GM23338 (cell line): ENCODE data around the gene PPBP. TPM values are rescaled to one million over a fixed set of nuclear protein-coding genes. Genes with fewer than 3 reads are reported as not detected.

Experiments used
- ATAC-seq: fragments of 200-7000 bp; cut with Tn5 transposase; 3 replicates; pipeline ENCODE4 v1.9.1; 2020
- DNase-seq: peaks from one replicate; pipeline ENCODE4 v3.0.0-alpha.2; 2015; ENCODE audit warnings: low spot score
- H2AFZ ChIP-seq: fragments of 200-600 bp; sonication (generic); 2 replicates; pipeline ENCODE4 v1.8.0; 2016; ENCODE audit warnings: antibody characterized with exemption, mild to moderate bottlenecking, moderate library complexity
- H3F3A ChIP-seq: fragments of 200-600 bp; sonication (generic); replicated peaks from 2 replicates; pipeline ENCODE4 v1.8.0; 2017; ENCODE audit warnings: antibody characterized with exemption, mixed run types, low read depth
- H3K27ac ChIP-seq: fragments of 200-600 bp; sonication (generic); 2 replicates; pipeline ENCODE4 v1.6.1; 2016; ENCODE audit warnings: low read depth
- H3K27me3 ChIP-seq: fragments of 200-600 bp; sonication (generic); 2 replicates; pipeline ENCODE4 v1.8.0; 2016; ENCODE audit warnings: mild to moderate bottlenecking, mixed run types, moderate library complexity; ENCODE audit not compliant: insufficient read depth
- H3K36me3 ChIP-seq: fragments of 200-600 bp; sonication (generic); 2 replicates; pipeline ENCODE4 v1.8.0; 2016; ENCODE audit warnings: mild to moderate bottlenecking; ENCODE audit not compliant: insufficient read depth
- H3K4me1 ChIP-seq: fragments of 200-600 bp; sonication (generic); 2 replicates; pipeline ENCODE4 v1.8.0; 2016; ENCODE audit warnings: mild to moderate bottlenecking, moderate library complexity; ENCODE audit not compliant: insufficient read depth
- H3K4me2 ChIP-seq: fragments of 200-600 bp; sonication (generic); 2 replicates; pipeline ENCODE4 v1.7.1; 2017; ENCODE audit warnings: mixed run types
- H3K4me3 ChIP-seq: fragments of 200-600 bp; sonication (generic); 2 replicates; pipeline ENCODE4 v1.6.1; 2016; ENCODE audit warnings: mixed run types
- H3K79me2 ChIP-seq: fragments of 200-600 bp; sonication (generic); replicated peaks from 2 replicates; pipeline ENCODE4 v1.8.0; 2017; ENCODE audit warnings: mild to moderate bottlenecking; ENCODE audit not compliant: insufficient read depth
- H3K9me2 ChIP-seq: fragments of 200-600 bp; sonication (generic); 2 replicates; pipeline ENCODE4 v1.8.0; 2017; ENCODE audit not compliant: insufficient read depth
- H4K20me1 ChIP-seq: fragments of 200-600 bp; sonication (generic); replicated peaks from 2 replicates; pipeline ENCODE4 v1.8.0; 2017; ENCODE audit warnings: mild to moderate bottlenecking; ENCODE audit not compliant: insufficient read depth
- H3K27ac Mint-ChIP-seq: 2 replicates; pipeline ENCODE4 v1.8.0; 2020; ENCODE audit warnings: inconsistent platforms, mild to moderate bottlenecking, moderate library complexity, mixed read lengths
- H3K27me3 Mint-ChIP-seq: 3 replicates; pipeline ENCODE4 v1.8.0; 2022; ENCODE audit warnings: low read depth, mild to moderate bottlenecking, moderate library complexity, mixed read lengths, inconsistent platforms; ENCODE audit not compliant: insufficient read depth, poor library complexity
- H3K36me3 Mint-ChIP-seq: 3 replicates; pipeline ENCODE4 v1.8.0; 2021; ENCODE audit warnings: low read depth, mild to moderate bottlenecking, inconsistent platforms, moderate library complexity, mixed read lengths
- H3K4me1 Mint-ChIP-seq: 3 replicates; pipeline ENCODE4 v1.8.0; 2020; ENCODE audit warnings: mild to moderate bottlenecking, inconsistent platforms, mixed read lengths
- H3K4me3 Mint-ChIP-seq: 3 replicates; pipeline ENCODE4 v1.8.0; 2021; ENCODE audit warnings: moderate library complexity, mild to moderate bottlenecking, inconsistent platforms, mixed read lengths
- H3K9me3 Mint-ChIP-seq: 3 replicates; pipeline ENCODE4 v1.8.0; 2020; ENCODE audit warnings: moderate library complexity, mild to moderate bottlenecking, inconsistent platforms, mixed read lengths
- CREB1 ChIP-seq: fragments of 250-450 bp; sonication (Bioruptor Pico); IDR thresholded peaks from 2 replicates; pipeline ENCODE4 v1.5.0; 2020; ENCODE audit warnings: low read depth, mild to moderate bottlenecking, moderate library complexity
- CTCF ChIP-seq, 2 experiments: fragments of 200-600 bp in 1 of 2; sonication (generic) in 1 of 2; conservative IDR thresholded peaks; 2 replicates each; pipeline versions ENCODE4 v1.5.1 to v1.6.1; 2016 to 2017; ENCODE audit warnings: antibody characterized with exemption in 2 of 2, low read depth in 2 of 2, mild to moderate bottlenecking in 2 of 2, moderate library complexity in 1 of 2
- EZH2phosphoT487 ChIP-seq: fragments of 200-600 bp; sonication (generic); IDR thresholded peaks from one replicate; pipeline ENCODE4 v1.8.1; 2018; ENCODE audit warnings: antibody characterized with exemption; ENCODE audit not compliant: unreplicated experiment
- POLR2AphosphoS5 ChIP-seq: IDR thresholded peaks from 2 replicates; pipeline ENCODE4 v1.6.1; 2016; ENCODE audit warnings: antibody characterized with exemption, low read depth
- STAT1 ChIP-seq: IDR thresholded peaks from one replicate; pipeline ENCODE4 v1.6.1; 2016; ENCODE audit warnings: antibody characterized with exemption; ENCODE audit not compliant: unreplicated experiment
- ZNF114 ChIP-seq: fragments of 250-450 bp; sonication (Bioruptor Pico); IDR thresholded peaks from 2 replicates; pipeline ENCODE4 v1.5.0; 2020; ENCODE audit warnings: mild to moderate bottlenecking, moderate library complexity
- ZNF331 ChIP-seq: fragments of 250-450 bp; sonication (Bioruptor Pico); IDR thresholded peaks from 2 replicates; pipeline ENCODE4 v1.5.0; 2020; ENCODE audit warnings: low read depth, mild to moderate bottlenecking, moderate library complexity
- ZNF462 ChIP-seq: fragments of 250-450 bp; sonication (Bioruptor Pico); IDR thresholded peaks from 2 replicates; pipeline ENCODE4 v1.5.0; 2020; ENCODE audit warnings: mild to moderate bottlenecking, moderate library complexity
- polyA plus RNA-seq: library from polyadenylated mRNA; unstranded; fragments of >200 nt; fragmentation: Nextera tagmentation; extraction: Ambion mirVana; gene quantifications from 2 replicates; pipeline ENCODE4 v1.2.1, GENCODE V29; 2016
- total RNA-seq: library from RNA; depleted of rRNA; stranded (reverse); fragments of >200 nt; shearing (Covaris generic); gene quantifications from 2 replicates; pipeline ENCODE4 v1.2.3, GENCODE V29; 2014
- TF ChIP-seq, protein P1 (sequence below): IDR thresholded peaks from one replicate; pipeline ENCODE4 v1.6.1; 2018; ENCODE audit warnings: antibody characterized with exemption; ENCODE audit not compliant: unreplicated experiment
- TF ChIP-seq, protein P2 (sequence below): IDR thresholded peaks from 2 replicates; pipeline ENCODE4 v1.6.1; 2016; ENCODE audit warnings: antibody characterized with exemption

PPBP gene
- total and polyA plus RNA-seq, 2 experiments from 2014 or later: 0.35 to 0.50 TPM

DNA sequence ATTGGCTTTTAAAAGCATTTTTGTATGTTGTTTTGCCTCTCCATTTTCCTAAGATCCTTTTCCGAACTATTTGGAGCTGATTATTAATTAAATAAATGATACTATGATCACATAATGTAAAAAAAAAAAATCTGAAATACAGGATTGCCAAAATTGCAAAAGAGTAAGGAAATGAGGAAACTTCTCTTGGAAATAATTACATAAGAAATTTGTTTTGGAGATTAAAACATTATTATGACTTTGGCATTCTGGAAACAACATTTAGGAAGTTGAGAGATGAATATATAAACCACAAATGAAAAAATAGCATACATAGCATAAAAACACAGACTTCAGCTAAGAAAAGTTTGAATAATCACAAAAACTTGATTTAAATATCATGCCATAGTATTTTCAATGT is 39.7 kb downstream of the PPBP start (continued):
- no peak for TF ChIP-seq ZNF462 (CRISPR knock-in tag)
- TF ChIP-seq CTCF (conservative IDR thresholded peaks at IDR 0.05; ENCODE audit: low read depth in 2 of 2): no peak
- no peak for TF ChIP-seq ZNF114 (CRISPR knock-in tag)
- no peak for TF ChIP-seq EZH2phosphoT487
- TF ChIP-seq POLR2AphosphoS5: no peak
- no peak for TF ChIP-seq CREB1 (CRISPR knock-in tag)
- TF ChIP-seq STAT1: no peak

DNA sequence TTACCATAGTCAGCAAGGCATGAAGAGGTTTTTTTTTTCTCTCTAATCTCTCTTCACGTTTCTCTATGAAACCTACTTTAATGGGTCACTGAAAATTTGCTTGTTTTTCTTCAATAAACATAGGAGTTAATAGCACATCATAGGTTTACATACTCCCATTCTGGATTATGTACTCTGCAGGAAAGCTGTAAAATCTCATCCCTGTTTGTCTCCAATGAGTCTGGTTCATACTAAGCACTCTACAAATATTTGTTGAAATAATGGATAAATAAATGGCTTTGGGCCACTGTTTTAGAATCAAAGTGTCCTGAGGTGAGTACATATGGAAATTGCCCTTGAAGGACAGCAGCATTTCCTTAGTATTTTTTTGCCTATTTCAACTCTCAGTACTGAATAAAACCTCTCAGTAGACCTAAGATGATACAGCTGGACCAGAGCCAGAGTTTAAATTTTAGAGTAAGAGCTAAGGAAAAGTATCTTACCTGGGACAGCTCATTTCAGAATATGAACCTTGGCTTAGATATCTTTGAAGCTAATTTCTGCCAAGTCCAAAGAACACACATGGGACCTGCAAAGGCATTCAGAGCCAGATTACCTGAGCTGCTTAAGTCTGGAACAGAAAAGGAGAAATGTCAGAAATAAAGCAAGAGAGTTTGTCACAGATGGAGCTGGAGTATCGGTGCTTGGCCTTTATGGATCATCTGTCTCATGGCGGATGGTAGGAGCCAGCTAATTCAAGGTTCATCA is 40.6 kb downstream of the PPBP start:
- Histone ChIP-seq H2AFZ (no peak overlapping the region), H3K27ac (no peak overlapping the region), H3K36me3 (no peaks in the 10 kb centered on the region), H3K4me3 (no peak overlapping the region), H3K79me2 (no peaks in the 10 kb centered on the region), H3K27me3 (peaks cover 78% of the 10 kb centered on the region), H3K9me2 (no peaks in the 10 kb centered on the region), H3F3A (no peaks in the 10 kb centered on the region), H3K4me1 (peaks cover 41% of the 10 kb centered on the region), H4K20me1 (no peaks in the 10 kb centered on the region), H3K4me2 (no peak overlapping the region)
- no peaks in the 10 kb centered on the region; the same call in 2 of the 3 replicates for H3K36me3 Mint-ChIP-seq
- DNase-seq (no peak), ATAC-seq (no peak)
- H3K27me3 Mint-ChIP-seq: peaks cover 52% of the 10 kb centered on the region
- peaks cover 50% of the 10 kb centered on the region for H3K4me1 Mint-ChIP-seq
- no peak overlapping the region for H3K4me3 Mint-ChIP-seq
- H3K27ac Mint-ChIP-seq: no peak overlapping the region
- no peaks in the 10 kb centered on the region; the same call in 1 of the 3 replicates for H3K9me3 Mint-ChIP-seq
- TF ChIP-seq, protein P1, sequence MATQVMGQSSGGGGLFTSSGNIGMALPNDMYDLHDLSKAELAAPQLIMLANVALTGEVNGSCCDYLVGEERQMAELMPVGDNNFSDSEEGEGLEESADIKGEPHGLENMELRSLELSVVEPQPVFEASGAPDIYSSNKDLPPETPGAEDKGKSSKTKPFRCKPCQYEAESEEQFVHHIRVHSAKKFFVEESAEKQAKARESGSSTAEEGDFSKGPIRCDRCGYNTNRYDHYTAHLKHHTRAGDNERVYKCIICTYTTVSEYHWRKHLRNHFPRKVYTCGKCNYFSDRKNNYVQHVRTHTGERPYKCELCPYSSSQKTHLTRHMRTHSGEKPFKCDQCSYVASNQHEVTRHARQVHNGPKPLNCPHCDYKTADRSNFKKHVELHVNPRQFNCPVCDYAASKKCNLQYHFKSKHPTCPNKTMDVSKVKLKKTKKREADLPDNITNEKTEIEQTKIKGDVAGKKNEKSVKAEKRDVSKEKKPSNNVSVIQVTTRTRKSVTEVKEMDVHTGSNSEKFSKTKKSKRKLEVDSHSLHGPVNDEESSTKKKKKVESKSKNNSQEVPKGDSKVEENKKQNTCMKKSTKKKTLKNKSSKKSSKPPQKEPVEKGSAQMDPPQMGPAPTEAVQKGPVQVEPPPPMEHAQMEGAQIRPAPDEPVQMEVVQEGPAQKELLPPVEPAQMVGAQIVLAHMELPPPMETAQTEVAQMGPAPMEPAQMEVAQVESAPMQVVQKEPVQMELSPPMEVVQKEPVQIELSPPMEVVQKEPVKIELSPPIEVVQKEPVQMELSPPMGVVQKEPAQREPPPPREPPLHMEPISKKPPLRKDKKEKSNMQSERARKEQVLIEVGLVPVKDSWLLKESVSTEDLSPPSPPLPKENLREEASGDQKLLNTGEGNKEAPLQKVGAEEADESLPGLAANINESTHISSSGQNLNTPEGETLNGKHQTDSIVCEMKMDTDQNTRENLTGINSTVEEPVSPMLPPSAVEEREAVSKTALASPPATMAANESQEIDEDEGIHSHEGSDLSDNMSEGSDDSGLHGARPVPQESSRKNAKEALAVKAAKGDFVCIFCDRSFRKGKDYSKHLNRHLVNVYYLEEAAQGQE: no peak
- TF ChIP-seq ZNF331 (no peak), ZNF114 (CRISPR knock-in tag) (no peak), STAT1 (no peak)
- TF ChIP-seq, protein P2, sequence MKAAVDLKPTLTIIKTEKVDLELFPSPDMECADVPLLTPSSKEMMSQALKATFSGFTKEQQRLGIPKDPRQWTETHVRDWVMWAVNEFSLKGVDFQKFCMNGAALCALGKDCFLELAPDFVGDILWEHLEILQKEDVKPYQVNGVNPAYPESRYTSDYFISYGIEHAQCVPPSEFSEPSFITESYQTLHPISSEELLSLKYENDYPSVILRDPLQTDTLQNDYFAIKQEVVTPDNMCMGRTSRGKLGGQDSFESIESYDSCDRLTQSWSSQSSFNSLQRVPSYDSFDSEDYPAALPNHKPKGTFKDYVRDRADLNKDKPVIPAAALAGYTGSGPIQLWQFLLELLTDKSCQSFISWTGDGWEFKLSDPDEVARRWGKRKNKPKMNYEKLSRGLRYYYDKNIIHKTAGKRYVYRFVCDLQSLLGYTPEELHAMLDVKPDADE: no peak
